Measurements from ENCODE around the gene NTN5. TPM values are rescaled to one million over a fixed set of nuclear protein-coding genes. Genes with fewer than 3 reads are reported as not detected.
A peak's percentile ranks its signal among the peaks of the same experiment; 100 is the strongest.

The NTN5 gene
- total and polyA plus RNA-seq, 9 of the 15 experiments (the other 6 are each of a cell fraction or from before 2014, with no cell fraction given) = not detected

GRCh38 chr19:48637948-48638830 lies 34.6 kb downstream of the NTN5 start (continued):
- TF ChIP-seq ZNF609 (CRISPR knock-in tag; IDR thresholded peaks at IDR 0.05; ENCODE audit: borderline replicate concordance) (0 out of 2 replicates have a peak, but pooled peaks have one; percentile 78), POLR2AphosphoS5 (IDR thresholded peaks at IDR 0.05; ENCODE audit: control insufficient read depth, insufficient read depth, low read depth, low read length) (0 out of 2 replicates have a peak, but pooled peaks have one; percentile 16), TOE1 (IDR thresholded peaks at IDR 0.05; ENCODE audit: borderline replicate concordance) (peak; percentile 19; the same call in 1 of the 2 replicates), TOE1 (CRISPR knock-in tag; IDR thresholded peaks at IDR 0.05; ENCODE audit: borderline replicate concordance, low read depth) (no peak), SMAD3 (CRISPR knock-in tag; conservative IDR thresholded peaks at IDR 0.05) (0 out of 2 replicates have a peak, but pooled peaks have one; percentile 45), NFIC (IDR thresholded peaks at IDR 0.05) (peak; percentile 76), ATF7 (IDR thresholded peaks at IDR 0.05) (peak; percentile 99), WHSC1 (IDR thresholded peaks at IDR 0.05; ENCODE audit: low read length) (no peak), SREBF1 (IDR thresholded peaks at IDR 0.05; ENCODE audit: borderline replicate concordance, low read depth, low read length) (peak; percentile 97), PML (IDR thresholded peaks at IDR 0.05; ENCODE audit: low read length) (peak; percentile 36), ZNF740 (CRISPR knock-in tag; IDR thresholded peaks at IDR 0.05) (peak; percentile 99), ZNF740 (tag; IDR thresholded peaks at IDR 0.05) (peak in 1 of 2 experiments; percentile 99; a peak in 2 of 4 replicates), GABPB1 (CRISPR knock-in tag; IDR thresholded peaks at IDR 0.05) (peak; percentile 16; the same call in 1 of the 2 replicates), FOXK2 (conservative IDR thresholded peaks at IDR 0.05 in 1 of 2, IDR thresholded peaks at IDR 0.05 in 1 of 2; ENCODE audit: low read depth in 2 of 2) (peak; percentile 14 to 99)
- TF ChIP-seq, protein P1, sequence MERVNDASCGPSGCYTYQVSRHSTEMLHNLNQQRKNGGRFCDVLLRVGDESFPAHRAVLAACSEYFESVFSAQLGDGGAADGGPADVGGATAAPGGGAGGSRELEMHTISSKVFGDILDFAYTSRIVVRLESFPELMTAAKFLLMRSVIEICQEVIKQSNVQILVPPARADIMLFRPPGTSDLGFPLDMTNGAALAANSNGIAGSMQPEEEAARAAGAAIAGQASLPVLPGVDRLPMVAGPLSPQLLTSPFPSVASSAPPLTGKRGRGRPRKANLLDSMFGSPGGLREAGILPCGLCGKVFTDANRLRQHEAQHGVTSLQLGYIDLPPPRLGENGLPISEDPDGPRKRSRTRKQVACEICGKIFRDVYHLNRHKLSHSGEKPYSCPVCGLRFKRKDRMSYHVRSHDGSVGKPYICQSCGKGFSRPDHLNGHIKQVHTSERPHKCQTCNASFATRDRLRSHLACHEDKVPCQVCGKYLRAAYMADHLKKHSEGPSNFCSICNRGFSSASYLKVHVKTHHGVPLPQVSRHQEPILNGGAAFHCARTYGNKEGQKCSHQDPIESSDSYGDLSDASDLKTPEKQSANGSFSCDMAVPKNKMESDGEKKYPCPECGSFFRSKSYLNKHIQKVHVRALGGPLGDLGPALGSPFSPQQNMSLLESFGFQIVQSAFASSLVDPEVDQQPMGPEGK (CRISPR knock-in tag; IDR thresholded peaks at IDR 0.05; ENCODE audit: borderline replicate concordance) = no peak
- TF ChIP-seq, protein P2, sequence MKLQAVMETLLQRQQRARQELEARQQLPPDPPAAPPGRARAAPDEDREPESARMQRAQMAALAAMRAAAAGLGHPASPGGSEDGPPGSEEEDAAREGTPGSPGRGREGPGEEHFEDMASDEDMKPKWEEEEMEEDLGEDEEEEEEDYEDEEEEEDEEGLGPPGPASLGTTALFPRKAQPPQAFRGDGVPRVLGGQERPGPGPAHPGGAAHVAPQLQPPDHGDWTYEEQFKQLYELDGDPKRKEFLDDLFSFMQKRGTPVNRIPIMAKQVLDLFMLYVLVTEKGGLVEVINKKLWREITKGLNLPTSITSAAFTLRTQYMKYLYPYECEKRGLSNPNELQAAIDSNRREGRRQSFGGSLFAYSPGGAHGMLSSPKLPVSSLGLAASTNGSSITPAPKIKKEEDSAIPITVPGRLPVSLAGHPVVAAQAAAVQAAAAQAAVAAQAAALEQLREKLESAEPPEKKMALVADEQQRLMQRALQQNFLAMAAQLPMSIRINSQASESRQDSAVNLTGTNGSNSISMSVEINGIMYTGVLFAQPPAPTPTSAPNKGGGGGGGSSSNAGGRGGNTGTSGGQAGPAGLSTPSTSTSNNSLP (IDR thresholded peaks at IDR 0.05; ENCODE audit: borderline replicate concordance, low read depth, low read length) = peak; percentile 66; the same call in 1 of the 2 replicates
